ENCODE data around the gene HHAT.

HHAT gene

DNA sequence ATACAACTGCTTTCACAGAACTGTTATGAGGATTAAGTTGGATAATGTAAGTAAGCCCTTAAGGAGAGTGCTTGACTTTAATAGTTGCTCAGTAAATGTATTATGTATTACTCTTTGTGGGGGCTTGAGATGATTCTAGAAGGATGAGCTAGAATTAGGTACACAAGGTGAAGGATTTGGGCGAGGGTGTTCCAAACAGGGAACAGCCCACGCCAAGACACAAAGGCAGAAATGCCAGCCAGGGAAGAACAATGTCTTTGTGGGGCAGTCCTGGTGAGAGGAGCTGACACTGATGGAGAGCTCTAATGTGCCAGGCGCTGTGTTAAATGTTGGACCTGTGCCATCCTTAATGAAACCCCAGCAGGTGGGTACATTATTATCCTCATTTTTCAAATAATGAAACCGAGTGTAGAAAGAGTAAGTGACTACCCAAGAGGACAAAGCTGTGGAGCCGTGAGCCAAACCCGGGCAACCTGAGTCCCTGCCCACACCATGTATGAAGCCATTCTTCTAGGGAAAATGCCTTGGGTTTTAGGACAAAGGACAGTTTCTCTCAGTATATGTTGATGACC lies 362.4 kb downstream of the HHAT start:
- DNase-seq, result no peak

GRCh38 chr1:210692796-210693195 lies 364.1 kb downstream of the HHAT start:
- no peak for DNase-seq

GRCh38 chr1:210695026-210695425 lies 366.3 kb downstream of the HHAT start:
- DNase-seq, result no peak

DNA sequence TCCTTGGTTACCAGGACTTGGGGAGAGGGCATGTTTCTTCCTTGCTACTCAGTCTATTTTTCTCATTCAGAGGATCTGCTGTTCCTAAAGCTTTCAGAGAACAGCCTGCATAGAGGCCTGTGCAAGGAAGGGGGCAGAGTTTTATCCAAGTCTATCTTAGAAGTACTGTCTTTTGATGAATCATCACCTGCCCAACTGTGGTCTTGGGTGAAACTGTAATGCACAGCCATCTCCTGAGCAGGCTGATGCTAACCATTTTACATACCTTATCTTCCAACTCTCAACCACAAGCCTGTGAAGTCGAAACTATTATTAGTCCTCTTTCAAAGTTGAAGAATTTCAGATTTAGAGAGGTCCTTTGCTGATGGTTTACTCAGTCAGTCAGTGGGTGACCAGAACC lies 368.0 kb downstream of the HHAT start:
- peak; percentile 4 for DNase-seq

GRCh38 chr1:210697185-210697584 lies 368.5 kb downstream of the HHAT start:
- DNase-seq, result no peak

DNA sequence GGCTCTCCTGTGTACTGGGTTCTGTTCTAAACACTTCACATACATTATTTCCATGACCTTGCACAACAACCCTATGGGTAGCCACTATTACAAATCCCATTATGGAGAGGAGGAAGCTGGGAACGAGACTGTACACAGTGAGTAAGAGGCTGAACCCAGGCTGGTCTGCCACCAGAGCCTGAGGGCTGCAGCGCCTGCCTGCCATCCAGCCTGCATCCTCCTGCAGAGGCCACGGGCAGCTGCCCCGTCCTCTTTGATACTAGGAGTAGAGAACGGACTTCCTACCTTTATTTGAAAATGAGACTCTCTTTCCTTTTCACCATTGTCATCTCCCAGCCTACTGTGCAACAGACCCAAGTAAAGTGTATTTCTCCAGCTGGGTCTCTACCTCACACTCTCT lies 370.0 kb downstream of the HHAT start:
- no peak for DNase-seq

GRCh38 chr1:210700083-210700482 lies 371.4 kb downstream of the HHAT start:
- DNase-seq, result no peak

GRCh38 chr1:210700511-210700910 lies 371.8 kb downstream of the HHAT start:
- no peak for DNase-seq

DNA sequence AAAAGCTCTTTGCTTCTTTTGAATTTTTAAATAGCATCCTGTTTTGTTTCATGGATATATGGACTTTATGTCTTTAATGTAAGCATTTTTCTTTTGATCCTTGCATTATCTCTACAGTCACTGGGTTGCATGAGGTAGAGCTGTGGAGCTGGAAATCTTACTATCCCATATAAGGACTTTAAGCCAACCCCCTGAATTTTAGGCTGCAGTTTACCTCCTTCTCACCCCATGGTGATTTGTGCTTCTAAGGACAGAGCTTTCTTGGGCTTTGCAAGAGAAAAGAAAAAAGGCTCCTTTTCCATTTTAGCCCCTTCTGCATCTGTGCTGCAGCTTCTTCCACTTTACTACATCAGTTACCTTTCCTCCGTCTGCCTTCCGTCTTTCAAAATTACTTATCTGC lies 373.8 kb downstream of the HHAT start:
- no peak for DNase-seq

DNA sequence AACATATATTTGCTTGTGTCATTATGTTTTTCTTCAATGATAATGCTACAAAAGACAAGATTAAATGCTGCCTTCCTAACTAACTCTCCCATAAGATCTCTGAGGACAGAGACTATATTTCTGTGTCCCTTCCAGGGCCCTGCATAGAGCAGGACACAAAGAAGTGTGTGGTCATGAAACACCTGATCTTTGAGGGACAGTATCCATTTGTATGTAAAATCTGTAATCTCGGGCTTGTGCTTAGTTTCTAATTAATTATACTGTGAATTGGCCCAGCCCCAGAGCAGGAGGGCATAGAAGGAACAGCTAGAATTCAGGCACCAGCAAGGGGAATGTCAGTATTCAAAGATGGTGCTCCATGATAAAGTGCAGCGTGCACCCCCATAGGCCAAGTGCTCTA lies 374.9 kb downstream of the HHAT start:
- no peak for DNase-seq

- no peak for DNase-seq
Measured at GRCh38 chr1:210705086-210705485, 376.4 kb downstream of the HHAT start.

DNA sequence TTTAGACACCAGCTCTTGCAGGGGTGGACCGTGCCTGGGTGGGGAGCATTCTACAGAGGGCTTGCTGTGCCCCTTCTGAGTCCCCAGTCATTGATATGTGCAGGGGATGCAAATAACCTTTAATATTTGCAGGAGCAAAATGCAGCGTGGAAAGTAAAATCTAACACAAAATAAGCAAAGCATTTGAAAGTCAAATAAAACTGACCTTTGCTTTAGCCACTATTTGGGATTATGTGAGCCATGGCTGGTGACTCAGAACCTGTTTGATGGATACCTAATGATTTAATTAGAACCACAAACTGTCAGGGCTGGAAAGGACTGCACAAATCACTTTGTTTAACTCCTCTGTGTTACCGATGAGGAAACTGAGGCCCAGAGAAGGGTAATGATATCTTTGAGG lies 377.5 kb downstream of the HHAT start:
- no peak for DNase-seq

- DNase-seq, result no peak
Measured at GRCh38 chr1:210707300-210708240, 378.9 kb downstream of the HHAT start.

- DNase-seq, result no peak
Measured at GRCh38 chr1:210709701-210710100, 381.0 kb downstream of the HHAT start.

GRCh38 chr1:210711825-210712612 lies 383.3 kb downstream of the HHAT start:
- no peak for DNase-seq

DNA sequence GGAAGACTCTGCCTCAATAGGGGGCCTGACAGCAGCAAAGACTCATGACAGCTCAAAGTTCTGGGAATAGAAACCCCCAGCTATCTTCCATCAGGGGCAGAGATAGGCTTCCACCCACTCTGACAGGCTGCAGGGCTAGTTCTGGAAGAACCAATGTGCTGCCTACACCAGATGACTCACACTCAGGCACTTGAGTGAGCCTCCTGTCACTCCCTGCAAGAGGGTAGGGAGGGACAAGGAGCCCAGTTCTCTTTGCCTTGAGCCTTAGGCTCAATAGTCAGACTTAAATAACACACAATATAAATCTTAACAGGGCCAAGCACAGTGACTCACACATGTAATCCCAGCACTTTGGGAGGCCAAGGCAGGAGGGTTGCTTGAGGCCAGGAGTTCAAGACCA lies 386.4 kb downstream of the HHAT start:
- no peak for DNase-seq

DNA sequence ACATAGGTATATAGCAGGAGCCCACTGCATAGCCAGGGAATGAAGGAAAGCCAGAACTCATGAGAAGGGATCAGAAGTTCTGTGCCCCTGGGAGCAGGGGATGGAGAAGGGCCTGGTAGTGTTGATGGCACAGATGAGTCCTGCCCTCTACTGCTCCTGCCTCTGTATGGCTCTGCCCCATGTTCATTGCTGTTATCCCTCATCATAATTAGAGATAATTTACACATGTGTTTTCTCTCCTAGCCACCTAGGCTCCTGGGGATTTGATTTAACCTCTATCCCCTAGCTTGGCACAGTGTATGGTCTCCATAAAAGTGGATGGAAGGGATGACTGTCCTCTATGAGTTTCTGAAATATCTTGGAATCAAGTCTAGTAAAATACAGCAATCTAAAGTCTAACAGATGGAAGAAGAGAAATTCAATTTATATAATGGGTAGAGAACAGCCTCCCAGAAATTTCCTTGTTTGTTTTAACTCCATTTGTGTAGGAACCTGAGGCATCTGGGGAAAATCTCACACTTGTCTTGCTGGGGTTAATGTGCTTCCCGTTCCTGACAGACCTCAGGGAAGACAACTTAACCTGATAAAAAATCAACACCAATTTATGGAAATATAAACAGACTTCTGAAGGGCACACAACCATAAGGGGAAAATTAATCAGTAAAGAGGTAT lies 393.8 kb downstream of the HHAT start:
- DNase-seq, result no peak

DNA sequence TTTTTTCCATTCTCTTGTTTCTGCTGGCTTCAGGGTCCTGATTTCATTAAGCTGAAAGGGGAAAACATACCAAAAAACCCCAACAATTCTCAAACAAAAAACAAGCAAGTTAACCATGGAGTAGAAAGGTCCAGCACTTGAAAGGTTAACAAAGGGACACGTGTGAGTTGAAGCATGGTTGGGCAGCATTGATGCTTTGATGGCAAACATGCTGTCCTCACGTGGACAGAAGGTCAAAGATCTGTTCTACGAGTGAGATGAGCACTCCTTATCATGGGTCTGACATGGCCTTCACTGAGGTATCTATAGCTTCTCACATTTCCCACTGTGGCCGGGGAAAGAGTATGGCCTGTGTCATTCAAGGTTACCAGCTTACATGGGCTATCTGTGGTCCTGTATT lies 394.9 kb downstream of the HHAT start:
- no peak for DNase-seq

- DNase-seq, result no peak
Measured at GRCh38 chr1:210724768-210725167, 396.1 kb downstream of the HHAT start.

Measured in stimulated activated CD4-positive, alpha-beta T cell treated with anti-CD3 and anti-CD28 coated beads, Interleukin-15, amount 100 ng/mL, for 24 hours (primary cell).